SK-N-SH treated with all-trans-retinoic acid at 6 μM for 48 hours (cell line): ENCODE data around the gene MLST8.

Experiments
- ATAC-seq: fragments of 200-7000 bp; cut with Tn5 transposase; 3 replicates; pipeline ENCODE4 v1.9.1; 2020; ENCODE audit warnings: mild to moderate bottlenecking, moderate library complexity
- ARNTL ChIP-seq: fragments of 450-650 bp; formaldehyde crosslinking; IDR thresholded peaks from 2 replicates; pipeline ENCODE4 v1.5.0; 2020; ENCODE audit warnings: low read depth, mild to moderate bottlenecking, moderate library complexity, borderline replicate concordance
- BACH2 ChIP-seq: fragments of 250-450 bp; sonication (Bioruptor Pico); IDR thresholded peaks from 2 replicates; pipeline ENCODE4 v1.9.0; 2021; ENCODE audit warnings: mild to moderate bottlenecking, borderline replicate concordance
- CSDC2 ChIP-seq: fragments of 250-450 bp; sonication (Bioruptor Pico); IDR thresholded peaks from 2 replicates; pipeline ENCODE4 v1.5.0; 2020; ENCODE audit warnings: mild to moderate bottlenecking, moderate library complexity
- CSRNP3 ChIP-seq: fragments of 250-450 bp; sonication (Bioruptor Pico); IDR thresholded peaks from 2 replicates; pipeline ENCODE4 v1.5.1; 2021; ENCODE audit warnings: mild to moderate bottlenecking, moderate library complexity
- ESRRG ChIP-seq: fragments of 250-450 bp; sonication (Bioruptor Pico); IDR thresholded peaks from 2 replicates; pipeline ENCODE4 v1.6.1; 2021; ENCODE audit warnings: mild to moderate bottlenecking
- GLIS3 ChIP-seq: fragments of 250-450 bp; sonication (Bioruptor Pico); IDR thresholded peaks from 2 replicates; pipeline ENCODE4 v1.5.0; 2020; ENCODE audit warnings: mild to moderate bottlenecking, moderate library complexity
- ISL1 ChIP-seq: fragments of 250-450 bp; sonication (Bioruptor Pico); IDR thresholded peaks from 2 replicates; pipeline ENCODE4 v2.1.2; 2022; ENCODE audit warnings: mild to moderate bottlenecking, moderate library complexity
- OSR1 ChIP-seq: fragments of 250-450 bp; sonication (Bioruptor Pico); IDR thresholded peaks from 2 replicates; pipeline ENCODE4 v1.8.0; 2022; ENCODE audit warnings: moderate library complexity, mild to moderate bottlenecking, inconsistent platforms
- PATZ1 ChIP-seq: fragments of 250-450 bp; sonication (Bioruptor Pico); IDR thresholded peaks from 2 replicates; pipeline ENCODE4 v1.8.0; 2020; ENCODE audit warnings: mild to moderate bottlenecking, moderate library complexity, borderline replicate concordance
- POU6F1 ChIP-seq: fragments of 250-450 bp; sonication (Bioruptor Pico); IDR thresholded peaks from 2 replicates; pipeline ENCODE4 v1.8.0; 2021; ENCODE audit warnings: low read depth, mild to moderate bottlenecking, moderate library complexity, borderline replicate concordance
- PPARA ChIP-seq: fragments of 250-450 bp; sonication (Bioruptor Pico); IDR thresholded peaks from 2 replicates; pipeline ENCODE4 v1.5.0; 2020; ENCODE audit warnings: mild to moderate bottlenecking, borderline replicate concordance
- RARB ChIP-seq: fragments of 250-450 bp; sonication (Bioruptor Pico); IDR thresholded peaks from 2 replicates; pipeline ENCODE4 v1.8.0; 2021; ENCODE audit warnings: mild to moderate bottlenecking, moderate library complexity
- SNAI2 ChIP-seq: fragments of 250-450 bp; sonication (Bioruptor Pico); IDR thresholded peaks from 2 replicates; pipeline ENCODE4 v1.5.0; 2020; ENCODE audit warnings: mild to moderate bottlenecking, moderate library complexity
- TCF4 ChIP-seq: fragments of 250-450 bp; sonication (Bioruptor Pico); IDR thresholded peaks from 2 replicates; pipeline ENCODE4 v1.8.0; 2021; ENCODE audit warnings: mild to moderate bottlenecking, moderate library complexity, borderline replicate concordance
- TOX ChIP-seq: fragments of 250-450 bp; sonication (Bioruptor Pico); IDR thresholded peaks from 2 replicates; pipeline ENCODE4 v1.8.0; 2021; ENCODE audit warnings: mild to moderate bottlenecking, moderate library complexity, borderline replicate concordance
- TSHZ2 ChIP-seq: fragments of 250-450 bp; sonication (Bioruptor Pico); IDR thresholded peaks from 2 replicates; pipeline ENCODE4 v1.5.0; 2020; ENCODE audit warnings: mild to moderate bottlenecking, moderate library complexity
- ZFP3 ChIP-seq: fragments of 250-450 bp; sonication (Bioruptor Pico); IDR thresholded peaks from 2 replicates; pipeline ENCODE4 v1.5.0; 2020; ENCODE audit warnings: mild to moderate bottlenecking, moderate library complexity
- ZNF565 ChIP-seq: fragments of 450-650 bp; formaldehyde crosslinking; conservative IDR thresholded peaks from 2 replicates; pipeline ENCODE4 v1.5.0; 2020; ENCODE audit warnings: low read depth, mild to moderate bottlenecking, moderate library complexity
- ZNF70 ChIP-seq: fragments of 450-650 bp; formaldehyde crosslinking; IDR thresholded peaks from 2 replicates; pipeline ENCODE4 v1.5.0; 2020; ENCODE audit warnings: mild to moderate bottlenecking, moderate library complexity

MLST8 gene

GRCh38 chr16:2190659-2191445, 14.4 kb upstream of the MLST8 start:
- TF ChIP-seq ZNF565 (CRISPR knock-in tag) (no peak), RARB (CRISPR knock-in tag) (no peak), ESRRG (CRISPR knock-in tag) (no peak), OSR1 (CRISPR knock-in tag) (no peak), ISL1 (CRISPR knock-in tag) (no peak), BACH2 (CRISPR knock-in tag) (no peak), GLIS3 (CRISPR knock-in tag) (no peak), POU6F1 (CRISPR knock-in tag) (no peak), PATZ1 (no peak), ZNF70 (CRISPR knock-in tag) (no peak), ARNTL (no peak), TSHZ2 (no peak), CSRNP3 (no peak), SNAI2 (CRISPR knock-in tag) (no peak), TCF4 (CRISPR knock-in tag) (no peak)
- no peak for ATAC-seq

- ATAC-seq: no peak
- TF ChIP-seq ZNF565 (CRISPR knock-in tag) (no peak), CSDC2 (CRISPR knock-in tag) (no peak)
Measured at GRCh38 chr16:2191446-2191706, 13.9 kb upstream of the MLST8 start.

GRCh38 chr16:2194166-2194834, 11.0 kb upstream of the MLST8 start:
- no peak for TF ChIP-seq POU6F1 (CRISPR knock-in tag)
- no peak for TF ChIP-seq PPARA
- no peak for TF ChIP-seq RARB (CRISPR knock-in tag)
- no peak for TF ChIP-seq GLIS3 (CRISPR knock-in tag)
- TF ChIP-seq ZNF565 (CRISPR knock-in tag): no peak
- TF ChIP-seq SNAI2 (CRISPR knock-in tag): no peak
- TF ChIP-seq ZNF70 (CRISPR knock-in tag): no peak
- no peak for TF ChIP-seq PATZ1
- TF ChIP-seq CSRNP3: no peak
- TF ChIP-seq ZFP3 (CRISPR knock-in tag): no peak
- TF ChIP-seq TOX: no peak
- no peak for TF ChIP-seq OSR1 (CRISPR knock-in tag)
- TF ChIP-seq, all 23 proteins: peak for 0
- peak; percentile 12 for ATAC-seq
